ENCODE measurements around the gene HAP1. TPM values are rescaled to one million over a fixed set of nuclear protein-coding genes. Genes with fewer than 3 reads are reported as not detected.

Gene HAP1
- total RNA-seq, 1 experiment from 2014 or later: not detected

Small RNA genes lying within 50 kb of the gene (small RNA-seq; reads per million reads assigned to genes)
- not detected for gene RN7SL399P
- 2.2 reads per million, percentile 67 among the genes with 10 or more reads in this experiment for gene RNA5SP442

Other genes starting within 250 kb of the HAP1 start
- not detected in 2 replicates for gene KRT36, start 244.7 kb downstream of the HAP1 start, total RNA-seq (2014; rRNA removed; shearing (Covaris generic))
- gene KRT13, start 229.0 kb downstream of the HAP1 start, total RNA-seq (2014; rRNA removed; shearing (Covaris generic)): 35.5 and 45.8 TPM in 2 replicates
- 14.1 and 15.9 TPM in 2 replicates for gene KRT15, start 215.8 kb downstream of the HAP1 start, total RNA-seq (2014; rRNA removed; shearing (Covaris generic))
- 2,402 and 2,405 TPM in 2 replicates for gene KRT19, start 206.3 kb downstream of the HAP1 start, total RNA-seq (2014; rRNA removed; shearing (Covaris generic))
- gene KRT9, start 162.6 kb downstream of the HAP1 start, total RNA-seq (2014; rRNA removed; shearing (Covaris generic)): not detected in 2 replicates
- gene KRT14, start 147.7 kb downstream of the HAP1 start, total RNA-seq (2014; rRNA removed; shearing (Covaris generic)): not detected in 2 replicates
- gene KRT16, start 121.9 kb downstream of the HAP1 start, total RNA-seq (2014; rRNA removed; shearing (Covaris generic)): 0.38 and 2.1 TPM in 2 replicates
- 286 and 297 TPM in 2 replicates for gene KRT17, start 110.1 kb downstream of the HAP1 start, total RNA-seq (2014; rRNA removed; shearing (Covaris generic))
- 81.6 and 91.6 TPM in 2 replicates for gene EIF1, start 45.8 kb downstream of the HAP1 start, total RNA-seq (2014; rRNA removed; shearing (Covaris generic))
- not detected in 2 replicates for gene GAST, start 22.3 kb downstream of the HAP1 start, total RNA-seq (2014; rRNA removed; shearing (Covaris generic))
- 477 and 498 TPM in 2 replicates for gene JUP, start 52.1 kb upstream of the HAP1 start, total RNA-seq (2014; rRNA removed; shearing (Covaris generic))
- gene P3H4, start 77.3 kb upstream of the HAP1 start, total RNA-seq (2014; rRNA removed; shearing (Covaris generic)): 45.2 and 54.7 TPM in 2 replicates
- gene FKBP10, start 78.4 kb upstream of the HAP1 start, total RNA-seq (2014; rRNA removed; shearing (Covaris generic)): 52.4 and 68.0 TPM in 2 replicates
- 35.8 and 39.0 TPM in 2 replicates for gene NT5C3B, start 101.6 kb upstream of the HAP1 start, total RNA-seq (2014; rRNA removed; shearing (Covaris generic))
- not detected in 2 replicates for gene KLHL10, start 103.2 kb upstream of the HAP1 start, total RNA-seq (2014; rRNA removed; shearing (Covaris generic))
- 23.4 and 25.1 TPM in 2 replicates for gene KLHL11, start 130.8 kb upstream of the HAP1 start, total RNA-seq (2014; rRNA removed; shearing (Covaris generic))
- 185 and 194 TPM in 2 replicates for gene ACLY, start 184.3 kb upstream of the HAP1 start, total RNA-seq (2014; rRNA removed; shearing (Covaris generic))
- gene ODAD4, start 196.0 kb upstream of the HAP1 start, total RNA-seq (2014; rRNA removed; shearing (Covaris generic)): 0.55 and 0.64 TPM in 2 replicates
- 73.2 and 88.3 TPM in 2 replicates for gene CNP, start 232.2 kb upstream of the HAP1 start, total RNA-seq (2014; rRNA removed; shearing (Covaris generic))